ENCODE data around the gene PPHLN1.

The PPHLN1 gene

GRCh38 chr12:42484996-42485395 lies 159.0 kb downstream of the PPHLN1 start:
- in situ Hi-C loops (cut with MboI; ENCODE audit: low sequenced_read_pairs, unreplicated experiment), result loop anchor here (25.0 kb wide), 1 partner anchor 802 kb away; no protein-coding TSS in a partner anchor
- DNase-seq (ENCODE audit: low spot score), result no peak
- no peak for TF ChIP-seq CTCF (IDR thresholded peaks at IDR 0.05; ENCODE audit: borderline replicate concordance, control extremely low read depth, extremely low read depth, insufficient read depth, missing control alignments)

GRCh38 chr12:42485823-42486222 lies 159.9 kb downstream of the PPHLN1 start:
- TF ChIP-seq CTCF (IDR thresholded peaks at IDR 0.05; ENCODE audit: borderline replicate concordance, control extremely low read depth, extremely low read depth, insufficient read depth, missing control alignments), result no peak
- in situ Hi-C loops (cut with MboI; ENCODE audit: low sequenced_read_pairs, unreplicated experiment), result loop anchor here (25.0 kb wide), 1 partner anchor 801 kb away; no protein-coding TSS in a partner anchor
- no peak for DNase-seq (ENCODE audit: low spot score)

- DNase-seq (ENCODE audit: low spot score), result no peak
- in situ Hi-C loops (cut with MboI; ENCODE audit: low sequenced_read_pairs, unreplicated experiment), result loop anchor here (25.0 kb wide), 1 partner anchor 801 kb away; no protein-coding TSS in a partner anchor
- no peak for TF ChIP-seq CTCF (IDR thresholded peaks at IDR 0.05; ENCODE audit: borderline replicate concordance, control extremely low read depth, extremely low read depth, insufficient read depth, missing control alignments)
Observed at GRCh38 chr12:42486407-42486806, 160.4 kb downstream of the PPHLN1 start.

GRCh38 chr12:42490261-42490842 lies 164.4 kb downstream of the PPHLN1 start:
- in situ Hi-C loops (cut with MboI; ENCODE audit: low sequenced_read_pairs, unreplicated experiment), result loop anchor here (25.0 kb wide), 1 partner anchor 797 kb away; no protein-coding TSS in a partner anchor

More at GRCh38 chr12:42490261-42490842, 164.4 kb downstream of the PPHLN1 start:
- DNase-seq (ENCODE audit: low spot score), result no peak
- no peak for TF ChIP-seq CTCF (IDR thresholded peaks at IDR 0.05; ENCODE audit: borderline replicate concordance, control extremely low read depth, extremely low read depth, insufficient read depth, missing control alignments)
